ENCODE data around the gene HSFX3.
"Not testable (repeated sequence)": the region's sequence is repeated elsewhere in the genome, so short reads cannot be mapped to it uniquely, and the experiment has no call there.

Gene HSFX3

GRCh38 chrX:149545545-149546543 lies 3.9 kb downstream of the HSFX3 start:
- peak; percentile 1 for DNase-seq

GRCh38 chrX:149541521-149542047 lies 8.1 kb downstream of the HSFX3 start:
- no peak for DNase-seq

GRCh38 chrX:149540621-149541520 lies 8.9 kb downstream of the HSFX3 start, which contains the start of gene EOLA1:
Gene EOLA1, plus strand, starts transcription at chrX:149541012. Its CDS starts 4,619 bp downstream, at chrX:149545631.
- DNase-seq = peak; percentile 97

GRCh38 chrX:149540131-149540620 lies 9.5 kb downstream of the HSFX3 start:
- DNase-seq = peak; percentile 73

GRCh38 chrX:149539283-149540130 lies 10.2 kb downstream of the HSFX3 start:
- DNase-seq = peak; percentile 93

- peak; percentile 1 for DNase-seq
Observed at GRCh38 chrX:149537474-149537873, 12.2 kb downstream of the HSFX3 start.

- DNase-seq = not testable (repeated sequence)
Observed at GRCh38 chrX:149534926-149535602, 14.7 kb downstream of the HSFX3 start.

GRCh38 chrX:149533999-149534398 lies 15.7 kb downstream of the HSFX3 start:
- not testable (repeated sequence) for DNase-seq

GRCh38 chrX:149532868-149533267 lies 16.9 kb downstream of the HSFX3 start:
- DNase-seq = not testable (repeated sequence)

GRCh38 chrX:149531599-149531998 lies 18.1 kb downstream of the HSFX3 start:
- DNase-seq = peak; percentile 67

- no peak for DNase-seq
Observed at GRCh38 chrX:149528381-149528780, 21.3 kb downstream of the HSFX3 start.

- DNase-seq = peak; percentile 24
Observed at GRCh38 chrX:149527705-149528104, 22.0 kb downstream of the HSFX3 start.

GRCh38 chrX:149526318-149527033 lies 23.2 kb downstream of the HSFX3 start:
- not testable (repeated sequence) for DNase-seq

GRCh38 chrX:149525903-149526302 lies 23.8 kb downstream of the HSFX3 start:
- DNase-seq = peak; percentile 58

GRCh38 chrX:149525389-149525788 lies 24.3 kb downstream of the HSFX3 start:
- peak; percentile 89 for DNase-seq

- no peak for DNase-seq
Observed at GRCh38 chrX:149522916-149523315, 26.8 kb downstream of the HSFX3 start.

GRCh38 chrX:149521438-149521837 lies 28.3 kb downstream of the HSFX3 start:
- no peak for DNase-seq

GRCh38 chrX:149520636-149521277 lies 29.0 kb downstream of the HSFX3 start:
- DNase-seq = not testable (repeated sequence)

GRCh38 chrX:149518236-149518635 lies 31.5 kb downstream of the HSFX3 start:
- DNase-seq = no peak

- DNase-seq = no peak
Observed at GRCh38 chrX:149517308-149517707, 32.4 kb downstream of the HSFX3 start.

Data from MV-4-11 (cell line).